Epithelial cell of esophagus (primary cell): Measurements from ENCODE around the gene GPI.

Source experiments
- DNase-seq: peaks from one replicate; pipeline ENCODE4 v3.0.0; 2010; ENCODE audit warnings: low read depth
- H3K4me3 ChIP-seq: 2 replicates; pipeline ENCODE4 v1.5.1; 2011; ENCODE audit warnings: mild to moderate bottlenecking, low read length, control low read depth
- TF ChIP-seq, protein P1 (sequence below): IDR thresholded peaks from 2 replicates; pipeline ENCODE4 v1.5.1; 2011; ENCODE audit warnings: low read depth, mild to moderate bottlenecking, low read length, control low read depth, inconsistent platforms; ENCODE audit not compliant: insufficient read depth; ENCODE audit errors: missing control alignments

The GPI gene

DNA sequence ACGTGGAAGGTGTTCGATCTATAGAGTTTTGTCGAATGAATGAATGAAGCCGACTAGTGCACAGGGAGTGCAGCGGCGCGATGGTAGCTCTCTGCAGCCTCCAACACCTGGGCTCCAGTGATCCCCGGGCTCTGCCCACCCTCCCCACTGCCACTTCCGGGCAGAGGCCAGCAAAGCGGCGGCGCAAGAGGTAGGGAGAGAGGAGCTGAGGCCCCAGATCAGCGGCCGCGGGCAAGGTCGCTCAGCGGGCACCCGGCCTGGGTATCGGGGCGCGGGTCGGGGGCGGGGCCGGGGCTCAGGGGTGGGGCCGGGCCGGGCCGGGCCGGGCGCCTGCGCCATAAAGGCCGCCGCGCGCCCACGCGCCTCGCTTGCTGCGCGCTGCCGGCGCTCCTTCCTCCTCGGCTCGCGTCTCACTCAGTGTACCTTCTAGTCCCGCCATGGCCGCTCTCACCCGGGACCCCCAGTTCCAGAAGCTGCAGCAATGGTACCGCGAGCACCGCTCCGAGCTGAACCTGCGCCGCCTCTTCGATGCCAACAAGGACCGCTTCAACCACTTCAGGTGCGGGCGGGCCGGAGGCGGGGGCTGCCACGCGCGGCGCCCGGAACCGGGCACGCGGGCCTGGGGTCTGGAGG is at the start of gene GPI:
Gene GPI, plus strand, starts transcription at position 367 of the 633 bp plus-strand sequence. Its CDS starts 71 bp downstream, at position 438.
- peak; percentile 64 for DNase-seq
- peak within 1 kb of the TSS; percentile 87 for H3K4me3 ChIP-seq
- TF ChIP-seq, protein P1, sequence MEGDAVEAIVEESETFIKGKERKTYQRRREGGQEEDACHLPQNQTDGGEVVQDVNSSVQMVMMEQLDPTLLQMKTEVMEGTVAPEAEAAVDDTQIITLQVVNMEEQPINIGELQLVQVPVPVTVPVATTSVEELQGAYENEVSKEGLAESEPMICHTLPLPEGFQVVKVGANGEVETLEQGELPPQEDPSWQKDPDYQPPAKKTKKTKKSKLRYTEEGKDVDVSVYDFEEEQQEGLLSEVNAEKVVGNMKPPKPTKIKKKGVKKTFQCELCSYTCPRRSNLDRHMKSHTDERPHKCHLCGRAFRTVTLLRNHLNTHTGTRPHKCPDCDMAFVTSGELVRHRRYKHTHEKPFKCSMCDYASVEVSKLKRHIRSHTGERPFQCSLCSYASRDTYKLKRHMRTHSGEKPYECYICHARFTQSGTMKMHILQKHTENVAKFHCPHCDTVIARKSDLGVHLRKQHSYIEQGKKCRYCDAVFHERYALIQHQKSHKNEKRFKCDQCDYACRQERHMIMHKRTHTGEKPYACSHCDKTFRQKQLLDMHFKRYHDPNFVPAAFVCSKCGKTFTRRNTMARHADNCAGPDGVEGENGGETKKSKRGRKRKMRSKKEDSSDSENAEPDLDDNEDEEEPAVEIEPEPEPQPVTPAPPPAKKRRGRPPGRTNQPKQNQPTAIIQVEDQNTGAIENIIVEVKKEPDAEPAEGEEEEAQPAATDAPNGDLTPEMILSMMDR, result no peak

DNA sequence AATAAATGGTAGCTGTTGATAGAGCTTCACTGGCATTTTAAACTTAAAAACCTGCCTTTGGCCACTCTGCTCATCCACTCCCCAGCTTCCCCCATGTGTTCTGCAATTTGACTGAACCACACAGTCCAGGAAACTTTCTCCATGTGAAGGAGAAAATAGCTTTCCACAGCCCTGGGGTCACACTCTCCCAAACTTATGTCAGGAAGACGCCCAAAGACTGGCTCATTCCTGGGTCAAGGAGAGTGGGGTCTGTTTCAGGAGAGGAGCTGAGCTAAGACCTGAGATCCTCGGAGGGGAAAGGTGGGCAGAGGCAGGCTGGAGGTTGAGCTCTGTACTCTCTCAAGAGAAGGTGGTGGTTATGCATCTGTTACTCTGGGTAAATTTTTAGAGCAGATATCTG is 48.7 kb upstream of the GPI start:
- H3K4me3 ChIP-seq, result no peak overlapping the region
- no peak for DNase-seq
- TF ChIP-seq, protein P1, result no peak

DNA sequence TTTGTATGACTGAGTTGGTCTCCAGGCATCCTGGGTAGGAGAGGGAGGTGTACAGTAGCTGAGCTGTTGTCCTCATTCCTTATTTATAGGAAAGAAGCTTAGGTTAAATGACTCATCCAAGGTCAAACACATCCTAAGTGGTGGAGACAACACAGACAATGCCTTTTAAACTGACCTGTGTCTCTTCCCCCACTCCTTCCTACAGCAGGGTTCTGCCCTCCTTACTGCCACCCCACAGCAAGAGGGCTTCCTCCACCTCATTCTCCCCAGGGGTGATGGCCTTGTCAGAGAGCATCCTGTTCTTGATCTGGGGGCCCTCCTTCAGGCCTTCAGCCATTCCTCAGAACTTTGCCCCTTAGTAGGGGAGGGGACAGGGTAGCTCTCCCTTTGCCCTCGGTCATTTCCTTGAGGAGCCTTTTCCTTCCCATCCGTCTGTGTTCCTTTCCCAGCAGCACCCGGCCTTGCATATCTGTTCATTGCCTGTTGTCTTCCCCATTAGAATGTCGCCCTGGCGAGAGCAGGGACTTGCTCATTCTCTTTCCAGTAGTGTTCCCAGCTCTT is 48.2 kb upstream of the GPI start:
- no peak overlapping the region for H3K4me3 ChIP-seq
- peak; percentile 11 for DNase-seq
- TF ChIP-seq, protein P1, result no peak

DNA sequence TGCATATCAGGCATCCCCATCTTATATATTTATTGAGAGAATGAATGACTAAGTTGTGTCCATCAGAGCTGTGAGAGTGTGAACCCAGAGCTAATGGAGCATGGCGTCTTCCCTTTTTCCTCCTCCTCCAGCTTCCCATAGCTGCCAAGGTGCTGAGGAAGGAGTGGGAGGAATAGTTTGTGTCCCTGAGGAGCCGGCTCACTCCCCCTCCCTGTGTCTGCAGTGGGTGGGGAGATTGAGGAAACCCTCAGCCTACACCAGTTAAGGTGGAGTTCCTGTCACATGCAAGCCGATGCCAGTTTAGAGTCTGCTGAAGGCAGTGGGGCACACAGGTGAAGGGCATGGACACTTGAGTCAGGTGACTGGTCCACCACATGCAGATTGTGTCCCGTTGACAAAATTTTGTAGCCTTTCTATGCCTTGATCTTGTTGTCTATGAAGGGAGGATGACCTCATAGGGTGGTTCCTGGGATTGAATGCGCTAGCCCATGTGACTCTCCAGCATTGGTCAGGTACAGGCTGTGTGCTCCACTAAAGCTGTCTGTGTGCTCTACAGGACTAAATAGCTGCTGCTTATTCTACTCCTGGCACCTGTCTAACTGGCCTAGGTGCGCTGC is 47.6 kb upstream of the GPI start:
- DNase-seq, result peak; percentile 60
- TF ChIP-seq, protein P1, result no peak
- no peak overlapping the region for H3K4me3 ChIP-seq

DNA sequence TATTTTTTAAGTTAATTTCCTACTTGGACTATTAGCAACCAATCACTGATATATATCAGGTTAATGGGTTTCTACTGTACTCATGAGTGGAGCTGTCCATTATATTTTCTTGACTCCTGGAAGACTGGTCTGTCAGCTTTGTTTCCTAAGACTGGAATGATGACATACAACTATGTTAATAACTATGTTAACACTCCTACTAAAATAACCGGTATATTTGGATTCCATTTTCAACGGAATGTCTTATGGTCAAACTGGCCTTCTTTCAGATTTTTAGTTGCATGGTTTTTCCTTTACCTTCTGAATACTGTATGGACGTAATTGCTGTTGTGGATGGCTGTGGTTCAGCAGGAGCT is 45.8 kb upstream of the GPI start:
- TF ChIP-seq, protein P1, result no peak
- DNase-seq, result peak; percentile 85

DNA sequence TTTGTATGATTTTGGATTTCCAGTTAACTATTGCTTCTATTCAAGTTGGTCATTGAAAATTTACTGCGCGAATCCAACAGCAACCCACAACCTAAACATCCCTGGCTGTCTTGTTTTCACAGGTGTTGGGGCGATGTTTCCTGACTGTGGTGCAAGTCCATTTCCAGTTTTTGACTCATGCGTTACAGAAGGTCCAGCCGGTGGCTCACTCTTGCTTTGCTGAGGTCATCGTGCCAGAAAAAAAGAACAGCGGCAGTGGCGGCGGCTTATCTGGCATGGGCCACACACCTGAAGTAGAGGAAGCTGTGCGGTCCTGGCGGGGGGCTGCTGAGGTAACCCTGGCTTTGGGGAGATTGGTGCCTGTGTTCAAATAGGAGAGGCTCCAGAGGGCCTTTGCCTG is 45.2 kb upstream of the GPI start:
- TF ChIP-seq, protein P1, result no peak
- peak; percentile 53 for DNase-seq
- no peak overlapping the region for H3K4me3 ChIP-seq

More for the DNA sequence above, 45.8 kb upstream of the GPI start:
- H3K4me3 ChIP-seq, result no peak overlapping the region
